PFSK-1 (cell line): ENCODE data around the gene SOCS6.
A peak's percentile ranks its signal among the peaks of the same experiment; 100 is the strongest.

Experiments
- FOXP2 ChIP-seq: optimal IDR thresholded peaks from 2 replicates; pipeline ENCODE3; 2011; ENCODE audit warnings: borderline replicate concordance, control low read depth, inconsistent platforms; ENCODE audit not compliant: insufficient read depth; ENCODE audit errors: extremely low read length, extremely low read depth
- POLR2AphosphoS5 ChIP-seq: IDR thresholded peaks from 2 replicates; pipeline ENCODE4 v1.6.1; 2012; ENCODE audit warnings: low read depth, mild to moderate bottlenecking, control low read depth, low read length, moderate library complexity
- REST ChIP-seq, 2 experiments: IDR thresholded peaks; 2 replicates each; pipeline versions ENCODE4 v1.6.1 to v1.8.0; 2011 to 2012; ENCODE audit warnings: low read depth in 2 of 2, low read length in 2 of 2, control low read depth in 1 of 2, inconsistent platforms in 1 of 2, mild to moderate bottlenecking in 1 of 2, moderate library complexity in 1 of 2; ENCODE audit not compliant: insufficient read depth in 1 of 2
- SIN3A ChIP-seq: IDR thresholded peaks from 2 replicates; pipeline ENCODE4 v1.6.1; 2012; ENCODE audit warnings: mild to moderate bottlenecking, low read length, moderate library complexity, borderline replicate concordance; ENCODE audit not compliant: insufficient read depth
- TAF1 ChIP-seq: IDR thresholded peaks from 2 replicates; pipeline ENCODE4 v1.6.1; 2012; ENCODE audit warnings: low read length, control low read depth, borderline replicate concordance; ENCODE audit not compliant: insufficient read depth

SOCS6 gene

GRCh38 chr18:70322385-70322784 lies 33.5 kb downstream of the SOCS6 start:
- TF ChIP-seq TAF1 (no peak), SIN3A (no peak), POLR2AphosphoS5 (no peak), FOXP2 (no peak), REST (IDR thresholded peaks at IDR 0.05; ENCODE audit: insufficient read depth in 1 of 2, low read depth in 2 of 2, low read length in 2 of 2) (no peak)

GRCh38 chr18:70322928-70323327 lies 34.1 kb downstream of the SOCS6 start:
- no peak for TF ChIP-seq TAF1
- 0 out of 2 replicates have a peak, but pooled peaks have one; percentile 21 for TF ChIP-seq POLR2AphosphoS5

- no peak for TF ChIP-seq TAF1
These were observed 36.1 kb downstream of the SOCS6 start for GRCh38 chr18:70324897-70325296.

- TF ChIP-seq REST (IDR thresholded peaks at IDR 0.05; ENCODE audit: insufficient read depth in 1 of 2, low read depth in 2 of 2, low read length in 2 of 2), result no peak
- no peak for TF ChIP-seq SIN3A
- no peak for TF ChIP-seq FOXP2
- no peak for TF ChIP-seq TAF1
- no peak for TF ChIP-seq POLR2AphosphoS5
These were observed 37.4 kb downstream of the SOCS6 start for GRCh38 chr18:70326255-70326654.

GRCh38 chr18:70328169-70328568 lies 39.3 kb downstream of the SOCS6 start:
- TF ChIP-seq SIN3A (no peak), REST (IDR thresholded peaks at IDR 0.05; ENCODE audit: insufficient read depth in 1 of 2, low read depth in 2 of 2, low read length in 2 of 2) (no peak), TAF1 (no peak), POLR2AphosphoS5 (no peak), FOXP2 (no peak)

- no peak for TF ChIP-seq POLR2AphosphoS5
- no peak for TF ChIP-seq REST (IDR thresholded peaks at IDR 0.05; ENCODE audit: insufficient read depth in 1 of 2, low read depth in 2 of 2, low read length in 2 of 2)
These were observed 40.2 kb downstream of the SOCS6 start for GRCh38 chr18:70329071-70329470.
